ENCODE measurements around the gene ST14.

Gene ST14

DNA sequence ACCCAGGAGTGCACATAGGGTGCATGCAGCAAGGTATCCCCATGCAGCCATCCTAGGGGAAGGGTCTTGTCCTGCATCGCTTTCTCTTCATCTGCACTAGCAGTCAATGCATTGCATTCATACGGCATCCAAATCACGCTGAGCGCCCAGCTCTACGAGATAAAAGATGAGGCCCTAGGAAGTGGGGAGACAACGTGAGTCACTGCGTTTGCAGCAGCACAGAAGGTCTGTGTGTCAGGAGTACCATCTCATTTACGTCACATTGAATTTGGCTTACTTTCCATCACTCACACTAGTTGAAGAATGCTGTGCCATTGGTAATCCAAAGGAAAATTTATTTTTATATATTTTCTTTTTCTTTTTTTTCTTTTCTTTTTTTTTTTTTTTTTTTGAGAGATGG lies 2.5 kb upstream of the ST14 start:
- H3K27ac ChIP-seq, result no peak overlapping the region
- no peak for TF ChIP-seq CTCF (conservative IDR thresholded peaks at IDR 0.05)
- no peak for TF ChIP-seq ZFX (IDR thresholded peaks at IDR 0.05)

DNA sequence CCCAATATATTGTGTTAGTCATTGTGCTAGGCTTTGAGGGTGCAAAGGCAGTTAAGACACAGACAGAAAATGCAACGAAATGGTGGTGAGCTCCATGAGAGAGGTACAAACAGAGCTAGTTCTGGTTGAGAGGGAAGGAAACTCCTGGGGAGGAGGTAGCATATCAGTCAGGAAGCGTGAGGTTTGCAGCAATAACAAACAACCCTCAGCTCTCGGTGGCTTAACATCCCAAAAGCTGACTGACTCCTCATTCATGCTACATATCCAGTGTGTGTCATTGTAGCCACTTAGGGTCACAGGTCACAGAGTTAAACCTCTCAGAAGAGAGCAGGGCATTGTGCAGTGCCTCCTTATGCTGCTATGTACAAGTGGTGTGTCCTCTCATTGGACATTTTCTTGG lies 1.7 kb upstream of the ST14 start:
- H3K27ac ChIP-seq, result no peak overlapping the region
- TF ChIP-seq ZFX (IDR thresholded peaks at IDR 0.05) (no peak), CTCF (conservative IDR thresholded peaks at IDR 0.05) (no peak)

GRCh38 chr11:130159139-130159538 lies 443 bp upstream of the ST14 start:
- TF ChIP-seq CTCF (conservative IDR thresholded peaks at IDR 0.05) (no peak), ZFX (IDR thresholded peaks at IDR 0.05) (no peak)
- H3K27ac ChIP-seq, result peak overlapping the region; percentile 97

DNA sequence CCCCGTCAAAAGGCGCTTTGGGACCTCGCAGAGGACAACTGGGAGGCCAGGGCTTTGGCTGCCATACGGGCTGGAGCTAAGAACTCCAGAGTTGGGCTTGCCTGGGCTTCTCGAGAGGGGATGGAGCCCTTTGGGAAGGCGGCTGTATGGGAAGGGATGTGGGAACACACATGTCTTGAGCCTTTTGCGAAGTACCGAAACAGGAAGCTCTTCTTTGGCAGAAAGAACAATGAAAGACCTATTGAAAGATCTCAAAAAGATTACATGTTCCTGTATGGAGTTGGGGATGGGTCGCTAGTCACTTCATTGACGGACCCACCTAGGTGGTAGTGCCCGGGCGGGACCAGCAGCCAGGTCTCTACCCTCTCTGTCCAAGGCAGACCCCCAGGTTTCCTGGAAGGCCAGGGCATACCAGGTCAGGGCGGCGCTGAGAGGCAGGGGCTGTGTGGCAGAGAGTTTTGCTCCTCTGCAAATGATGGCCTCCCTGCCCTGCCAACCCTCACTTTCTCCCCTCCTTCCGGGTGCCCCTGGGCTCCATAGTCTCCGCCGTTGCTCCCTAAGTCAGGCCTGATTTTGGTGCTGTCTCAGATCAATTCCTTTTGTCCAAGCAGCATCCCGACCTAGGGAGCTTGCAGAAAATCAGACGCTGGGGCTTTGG lies 1.0 kb downstream of the ST14 start:
- TF ChIP-seq ZFX (IDR thresholded peaks at IDR 0.05) (no peak), CTCF (conservative IDR thresholded peaks at IDR 0.05) (no peak)
- H3K27ac ChIP-seq, result peak overlapping the region; percentile 97

DNA sequence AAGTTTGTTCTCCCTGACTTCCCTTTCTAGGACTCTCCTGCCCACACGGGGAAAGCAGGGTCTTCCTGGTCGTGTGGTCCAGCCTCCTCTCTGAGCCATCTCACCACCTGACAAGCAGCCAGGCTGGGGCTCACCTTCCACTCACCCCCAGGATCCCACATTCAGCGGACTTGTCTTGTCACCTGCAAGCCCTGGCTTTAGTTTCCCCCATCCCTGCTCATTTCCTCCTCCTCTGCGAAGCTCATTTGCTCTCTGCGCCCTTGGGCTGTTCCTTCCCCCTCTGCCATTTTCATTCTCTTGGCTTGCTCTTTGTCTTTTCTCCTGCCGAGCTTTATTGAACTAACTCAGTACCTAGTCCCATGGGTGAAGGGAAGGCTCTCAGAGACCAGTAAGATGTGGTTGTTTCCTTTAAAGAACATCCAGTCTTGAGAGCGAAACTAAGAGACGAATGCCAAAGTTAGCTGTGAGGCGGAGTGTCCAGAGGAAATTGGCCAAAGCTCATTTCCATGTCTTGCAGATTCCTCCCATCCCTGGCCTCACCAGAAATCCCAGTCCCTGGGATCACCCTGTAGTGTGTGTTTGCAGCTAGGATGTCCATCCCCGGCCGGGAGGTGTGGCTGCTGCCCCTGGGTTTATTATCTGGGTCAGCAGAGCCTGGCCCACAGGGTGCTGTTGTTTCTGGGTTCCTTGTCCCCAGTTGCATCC lies 2.0 kb downstream of the ST14 start:
- H3K27ac ChIP-seq, result peak overlapping the region; percentile 97
- no peak for TF ChIP-seq CTCF (conservative IDR thresholded peaks at IDR 0.05)
- no peak for TF ChIP-seq ZFX (IDR thresholded peaks at IDR 0.05)

DNA sequence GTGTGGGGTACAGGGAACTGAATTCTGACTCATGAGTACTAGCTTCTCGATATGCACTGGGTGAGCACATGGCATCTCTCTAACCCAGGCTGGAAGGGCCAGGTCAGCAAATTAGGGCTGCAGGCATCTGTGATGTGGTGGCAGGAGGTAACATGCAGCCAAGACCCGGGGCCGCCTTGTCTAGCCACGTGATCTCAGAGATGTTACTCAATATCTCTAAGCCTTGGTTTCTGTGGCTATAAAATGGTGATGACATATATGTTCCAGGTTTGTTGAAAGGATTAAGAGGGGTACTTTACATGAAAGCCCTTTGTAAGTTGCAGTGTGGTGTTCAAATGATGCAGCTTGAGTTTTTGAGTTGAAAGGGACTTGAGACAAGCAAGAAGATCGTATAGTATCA lies 3.2 kb downstream of the ST14 start:
- no peak for TF ChIP-seq CTCF (conservative IDR thresholded peaks at IDR 0.05)
- TF ChIP-seq ZFX (IDR thresholded peaks at IDR 0.05), result no peak
- no peak overlapping the region; the same call in 1 of the 2 replicates for H3K27ac ChIP-seq

GRCh38 chr11:130163346-130164220 lies 4.0 kb downstream of the ST14 start:
- H3K27ac ChIP-seq, result peak overlapping the region; percentile 23

More at GRCh38 chr11:130163346-130164220, 4.0 kb downstream of the ST14 start:
- TF ChIP-seq CTCF (conservative IDR thresholded peaks at IDR 0.05) (no peak), ZFX (IDR thresholded peaks at IDR 0.05) (no peak)
